Gastrocnemius medialis (tissue), 4 donors: ENCODE results near the gene EDNRA. TPM values are rescaled to one million over a fixed set of nuclear protein-coding genes. Genes with fewer than 3 reads are reported as not detected.

Experiments
- ATAC-seq, 2 donors: fragments of 150-250 bp; one replicate each; pipeline ENCODE4 v1.9.1; 2016
- DNase-seq, 2 donors: peaks; one replicate each; pipeline ENCODE4 v3.0.0-alpha.2; 2019
- H3K27ac ChIP-seq, 4 donors: fragments of 200-600 bp; sonication (generic); 1 replicate in 1 of 4; 2 replicates in 3 of 4; pipeline ENCODE4 v1.5.1; 2016 to 2018; ENCODE audit warnings: mild to moderate bottlenecking in 2 of 4, moderate library complexity in 1 of 4
- H3K27me3 ChIP-seq, 3 donors: fragments of 200-600 bp; sonication (generic) in 2 of 3; 1 replicate in 1 of 3; 2 replicates in 2 of 3; pipeline versions ENCODE4 v1.5.1 to v1.6.0; 2016 to 2019; ENCODE audit warnings: mild to moderate bottlenecking in 1 of 3, moderate library complexity in 1 of 3
- H3K36me3 ChIP-seq, 2 donors: fragments of 200-600 bp; sonication (generic) in 1 of 2; one replicate each; pipeline ENCODE4 v1.5.1; 2017 to 2018
- H3K4me1 ChIP-seq, 2 donors: fragments of 200-600 bp; sonication (generic) in 1 of 2; one replicate each; pipeline ENCODE4 v1.5.1; 2016 to 2017; ENCODE audit warnings: mild to moderate bottlenecking in 2 of 2
- H3K4me3 ChIP-seq, 4 donors: fragments of 200-600 bp; sonication (generic) in 3 of 4; 1 replicate in 1 of 4; 2 replicates in 3 of 4; pipeline ENCODE4 v1.5.1; 2016 to 2019; ENCODE audit warnings: mild to moderate bottlenecking in 2 of 4
- H3K9me3 ChIP-seq, 3 donors: fragments of 200-600 bp; sonication (generic) in 2 of 3; 1 replicate in 1 of 3; 2 replicates in 2 of 3; pipeline ENCODE4 v1.5.1; 2016 to 2019
- POLR2A ChIP-seq, 2 donors: fragments of 450-650 bp; IDR thresholded peaks; one replicate each; pipeline ENCODE4 v1.6.1; 2017; ENCODE audit warnings: antibody characterized with exemption in 2 of 2, mild to moderate bottlenecking in 2 of 2, moderate library complexity in 2 of 2
- in situ Hi-C, 4 donors: fragments of 200-750 bp; cut with MboI; loops; one replicate each; pipeline versions ENCODE4 v1.15.0 to v1.8.0; 2017; ENCODE audit warnings: low sequenced_read_pairs in 4 of 4
- intact Hi-C: fragments of 100-400 bp; cut with DNase I; formaldehyde crosslinking; loops from one replicate; pipeline ENCODE4 v1.15.1; 2023; ENCODE audit warnings: low total_unique reads
- total RNA-seq, 4 donors: library from RNA; depleted of rRNA; stranded (reverse); fragments of >200 nt; gene quantifications; one replicate each; pipeline versions ENCODE4 v1.1.0 to v1.2.3, GENCODE V29; 2016
- TF ChIP-seq, protein P1 (sequence below), 5 experiments: fragments of 450-650 bp in 3 of 5; fragments of 200-600 bp in 2 of 5; sonication (generic) in 2 of 5; IDR thresholded peaks in 4 of 5; conservative IDR thresholded peaks in 1 of 5; 1 replicate in 4 of 5; 2 replicates in 1 of 5; pipeline ENCODE4 v1.5.1; 2016 to 2019; ENCODE audit warnings: antibody characterized with exemption in 5 of 5, mild to moderate bottlenecking in 3 of 5, moderate library complexity in 3 of 5

Gene EDNRA
- total RNA-seq, 4 donors from 2014 or later: 1.4 to 8.4 (median 2.6) TPM

DNA sequence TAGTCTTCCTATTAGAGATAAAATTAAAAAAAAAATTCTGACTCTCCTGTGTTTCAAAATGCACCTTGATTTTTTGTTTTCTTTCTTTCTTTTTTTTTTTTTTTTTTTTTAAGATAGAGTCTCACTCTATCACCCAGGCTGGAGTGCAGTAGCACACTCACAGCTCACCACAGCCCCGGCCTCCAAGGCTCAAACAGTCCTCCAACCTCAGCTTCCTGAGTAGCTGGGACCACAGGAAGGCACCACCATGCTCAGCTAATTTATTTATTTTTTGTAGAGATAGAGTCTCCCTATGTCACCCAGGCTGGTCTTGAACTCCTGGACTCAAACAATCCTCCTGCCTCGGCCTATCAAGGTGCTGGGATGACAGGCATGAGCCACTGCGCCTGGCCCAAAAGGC, 95.2 kb downstream of the EDNRA start:
- Histone ChIP-seq H3K27me3 (no peaks in the 10 kb centered on the region), H3K4me3 (no peak overlapping the region), H3K9me3 (no peaks in the 10 kb centered on the region), H3K36me3 (no peaks in the 10 kb centered on the region), H3K4me1 (no peaks in the 10 kb centered on the region), H3K27ac (no peak overlapping the region)
- DNase-seq: no peak
- no peak for ATAC-seq
- TF ChIP-seq, protein P1, sequence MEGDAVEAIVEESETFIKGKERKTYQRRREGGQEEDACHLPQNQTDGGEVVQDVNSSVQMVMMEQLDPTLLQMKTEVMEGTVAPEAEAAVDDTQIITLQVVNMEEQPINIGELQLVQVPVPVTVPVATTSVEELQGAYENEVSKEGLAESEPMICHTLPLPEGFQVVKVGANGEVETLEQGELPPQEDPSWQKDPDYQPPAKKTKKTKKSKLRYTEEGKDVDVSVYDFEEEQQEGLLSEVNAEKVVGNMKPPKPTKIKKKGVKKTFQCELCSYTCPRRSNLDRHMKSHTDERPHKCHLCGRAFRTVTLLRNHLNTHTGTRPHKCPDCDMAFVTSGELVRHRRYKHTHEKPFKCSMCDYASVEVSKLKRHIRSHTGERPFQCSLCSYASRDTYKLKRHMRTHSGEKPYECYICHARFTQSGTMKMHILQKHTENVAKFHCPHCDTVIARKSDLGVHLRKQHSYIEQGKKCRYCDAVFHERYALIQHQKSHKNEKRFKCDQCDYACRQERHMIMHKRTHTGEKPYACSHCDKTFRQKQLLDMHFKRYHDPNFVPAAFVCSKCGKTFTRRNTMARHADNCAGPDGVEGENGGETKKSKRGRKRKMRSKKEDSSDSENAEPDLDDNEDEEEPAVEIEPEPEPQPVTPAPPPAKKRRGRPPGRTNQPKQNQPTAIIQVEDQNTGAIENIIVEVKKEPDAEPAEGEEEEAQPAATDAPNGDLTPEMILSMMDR (IDR thresholded peaks at IDR 0.05 in 4 of 5, conservative IDR thresholded peaks at IDR 0.05 in 1 of 5): no peak
- no peak for TF ChIP-seq POLR2A (IDR thresholded peaks at IDR 0.05)
- in situ Hi-C loops: loop anchor here in 3 of 4 donors (25.0 kb wide), 3 partner anchors 414 to 564 kb away; no protein-coding TSS in a partner anchor
- intact Hi-C loops: no loop called here

DNA sequence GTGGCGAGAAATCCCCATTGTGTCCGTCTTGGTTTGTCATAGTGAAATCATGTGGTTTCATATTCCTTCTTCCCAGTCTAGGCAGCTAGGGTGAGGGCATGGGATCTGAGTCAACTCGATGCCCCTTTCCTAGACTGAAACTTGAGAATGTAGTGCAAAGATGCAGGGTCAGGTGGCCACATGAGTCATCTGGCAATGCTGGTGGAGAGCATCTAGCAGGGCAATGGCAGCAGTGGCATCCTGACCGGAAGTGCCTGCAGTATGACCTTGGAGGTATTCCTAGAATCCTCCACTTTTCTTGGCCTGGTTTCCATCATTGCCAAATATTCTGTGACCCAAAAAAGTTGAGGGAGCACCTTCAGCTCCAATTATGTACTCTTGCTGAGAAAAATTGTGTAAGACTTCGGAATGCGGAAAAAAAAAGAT, 97.2 kb downstream of the EDNRA start:
- Histone ChIP-seq H3K4me1 (no peaks in the 10 kb centered on the region), H3K36me3 (no peaks in the 10 kb centered on the region), H3K9me3 (no peaks in the 10 kb centered on the region), H3K27me3 (no peaks in the 10 kb centered on the region), H3K27ac (no peak overlapping the region), H3K4me3 (no peak overlapping the region)
- TF ChIP-seq, protein P1 (IDR thresholded peaks at IDR 0.05 in 4 of 5, conservative IDR thresholded peaks at IDR 0.05 in 1 of 5): no peak
- TF ChIP-seq POLR2A (IDR thresholded peaks at IDR 0.05): no peak
- intact Hi-C loops: no loop called here
- DNase-seq (no peak), ATAC-seq (no peak)
- in situ Hi-C loops: loop anchor here in 3 of 4 donors (25.0 kb wide), 3 partner anchors 416 to 566 kb away; no protein-coding TSS in a partner anchor

DNA sequence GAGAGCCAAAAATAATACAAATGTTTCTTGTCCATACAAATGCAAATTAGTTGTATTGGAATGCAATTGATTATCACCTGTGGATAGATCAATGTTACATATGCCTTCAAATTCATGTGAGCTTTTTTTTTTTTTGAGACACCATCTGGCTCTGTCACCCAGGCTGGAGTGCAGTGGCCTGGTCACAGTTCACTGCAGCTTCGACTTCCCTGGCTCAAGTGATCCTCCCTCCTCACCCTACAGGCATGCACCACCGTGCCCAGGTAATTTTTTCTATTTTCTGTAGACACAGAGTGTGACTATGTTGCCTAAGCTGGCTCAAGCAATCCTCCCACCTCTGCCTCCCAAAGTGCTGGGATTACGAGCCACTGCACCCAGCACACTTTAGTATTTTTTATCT, 97.7 kb downstream of the EDNRA start:
- H3K4me3 ChIP-seq: no peak overlapping the region
- no peak for ATAC-seq
- intact Hi-C loops: no loop called here

DNA sequence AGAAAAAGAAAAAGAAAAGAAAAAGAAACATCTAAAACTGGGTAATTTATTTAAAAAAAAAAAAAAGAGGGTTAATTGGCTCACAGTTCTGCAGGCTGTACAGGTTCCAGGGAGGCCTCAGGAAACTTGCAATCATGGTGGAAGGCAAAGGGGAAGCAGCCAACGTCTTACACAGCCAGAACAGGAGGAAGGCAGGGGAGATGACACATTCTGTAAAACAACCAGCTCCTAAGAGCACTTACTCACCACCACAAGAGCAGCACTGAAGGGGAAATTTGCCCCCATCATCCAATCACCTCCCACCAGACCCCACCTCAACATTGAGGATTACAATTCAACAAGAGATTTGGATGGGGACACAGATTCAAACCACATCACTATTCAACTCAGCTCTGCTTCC, 99.5 kb downstream of the EDNRA start:
- in situ Hi-C loops (loop anchor here in 3 of 4 donors (25.0 kb wide), 3 partner anchors 418 to 568 kb away; no protein-coding TSS in a partner anchor), intact Hi-C loops (no loop called here)
- no peak for ATAC-seq
- H3K4me1 ChIP-seq: no peaks in the 10 kb centered on the region
- no peaks in the 10 kb centered on the region for H3K36me3 ChIP-seq
- no peak for TF ChIP-seq POLR2A (IDR thresholded peaks at IDR 0.05)
- TF ChIP-seq, protein P1 (IDR thresholded peaks at IDR 0.05 in 4 of 5, conservative IDR thresholded peaks at IDR 0.05 in 1 of 5): no peak
- no peak overlapping the region for H3K4me3 ChIP-seq
- no peaks in the 10 kb centered on the region for H3K27me3 ChIP-seq
- H3K9me3 ChIP-seq: no peaks in the 10 kb centered on the region
- H3K27ac ChIP-seq: no peak overlapping the region
- no peak for DNase-seq

More for the DNA sequence above, 97.7 kb downstream of the EDNRA start:
- no peak overlapping the region for H3K27ac ChIP-seq
- no peaks in the 10 kb centered on the region for H3K4me1 ChIP-seq
- DNase-seq: no peak
- H3K27me3 ChIP-seq: no peaks in the 10 kb centered on the region
- H3K9me3 ChIP-seq: no peaks in the 10 kb centered on the region
- no peaks in the 10 kb centered on the region for H3K36me3 ChIP-seq
- in situ Hi-C loops: loop anchor here in 3 of 4 donors (25.0 kb wide), 3 partner anchors 416 to 566 kb away; no protein-coding TSS in a partner anchor
- no peak for TF ChIP-seq POLR2A (IDR thresholded peaks at IDR 0.05)
- TF ChIP-seq, protein P1 (IDR thresholded peaks at IDR 0.05 in 4 of 5, conservative IDR thresholded peaks at IDR 0.05 in 1 of 5): no peak
